GM18498 (cell line): Measurements from ENCODE around the gene TANGO6.
"Not testable (repeated sequence)": the region's sequence is repeated elsewhere in the genome, so short reads cannot be mapped to it uniquely, and the experiment has no call there.

Experiments used
- ATAC-seq: cut with Tn5 transposase; IDR thresholded peaks from one replicate; pipeline ENCODE4 v1.9.1; 2021; ENCODE audit warnings: mild to moderate bottlenecking, moderate library complexity; ENCODE audit not compliant: unreplicated experiment

Gene TANGO6

GRCh38 chr16:68843482-68844210 is at the start of gene TANGO6:
TANGO6 (plus strand) TSS chr16:68843531; CDS start chr16:68843618, 87 bp downstream.
- peak; percentile 88 for ATAC-seq

- ATAC-seq: no peak
Observed at GRCh38 chr16:68798398-68798797, 44.9 kb upstream of the TANGO6 start.

- peak; percentile 82 for ATAC-seq
Observed at GRCh38 chr16:68800257-68800875, 43.0 kb upstream of the TANGO6 start.

GRCh38 chr16:68802190-68802589 is 41.1 kb upstream of the TANGO6 start:
- ATAC-seq: no peak

GRCh38 chr16:68806422-68806821 is 36.9 kb upstream of the TANGO6 start:
- ATAC-seq: no peak

GRCh38 chr16:68806981-68807380 is 36.4 kb upstream of the TANGO6 start:
- no peak for ATAC-seq

- no peak for ATAC-seq
Observed at GRCh38 chr16:68814516-68814915, 28.8 kb upstream of the TANGO6 start.

- no peak for ATAC-seq
Observed at GRCh38 chr16:68823401-68824135, 19.8 kb upstream of the TANGO6 start.

GRCh38 chr16:68825427-68825826 is 17.9 kb upstream of the TANGO6 start:
- no peak for ATAC-seq

- ATAC-seq: no peak
Observed at GRCh38 chr16:68826652-68827051, 16.7 kb upstream of the TANGO6 start.

- ATAC-seq: no peak
Observed at GRCh38 chr16:68833251-68833650, 10.1 kb upstream of the TANGO6 start.

- no peak for ATAC-seq
Observed at GRCh38 chr16:68834550-68834949, 8.8 kb upstream of the TANGO6 start.

- no peak for ATAC-seq
Observed at GRCh38 chr16:68835970-68836369, 7.4 kb upstream of the TANGO6 start.

GRCh38 chr16:68839831-68840230 is 3.5 kb upstream of the TANGO6 start:
- ATAC-seq: no peak

- not testable (repeated sequence) for ATAC-seq
Observed at GRCh38 chr16:68842964-68843481, 308 bp upstream of the TANGO6 start.

GRCh38 chr16:68844211-68844564 is 857 bp downstream of the TANGO6 start:
- ATAC-seq: no peak

- ATAC-seq: no peak
Observed at GRCh38 chr16:68848786-68849185, 5.5 kb downstream of the TANGO6 start.

- ATAC-seq: no peak
Observed at GRCh38 chr16:68850481-68850880, 7.2 kb downstream of the TANGO6 start.

GRCh38 chr16:68851601-68852000 is 8.3 kb downstream of the TANGO6 start:
- no peak for ATAC-seq

- ATAC-seq: no peak
Observed at GRCh38 chr16:68857479-68857878, 14.1 kb downstream of the TANGO6 start.

GRCh38 chr16:68859828-68860227 is 16.5 kb downstream of the TANGO6 start:
- no peak for ATAC-seq
